KBM-7 (cell line): ENCODE measurements around the gene SARNP.

Source experiments
- DNase-seq: peaks from one replicate; pipeline ENCODE4 v3.0.0-alpha.2; 2015
- in situ Hi-C: fragments of 300-500 bp; cut with MboI; formaldehyde crosslinking; loops from 2 replicates; pipeline ENCODE4 v1.14.3; 2020; ENCODE audit warnings: low sequenced_read_pairs, low pct_unique_long_range_greater_than_20kb, mixed read lengths

SARNP gene

GRCh38 chr12:55729819-55730818, 87.4 kb downstream of the SARNP start:
- in situ Hi-C loops = no loop called here
- DNase-seq = peak; percentile 77

GRCh38 chr12:55728939-55729818, 88.3 kb downstream of the SARNP start, which contains the start of gene CD63:
CD63 (minus strand) TSS chr12:55729009; CDS start chr12:55728341, 668 bp downstream.
- in situ Hi-C loops = no loop called here
- DNase-seq = peak; percentile 91

DNA sequence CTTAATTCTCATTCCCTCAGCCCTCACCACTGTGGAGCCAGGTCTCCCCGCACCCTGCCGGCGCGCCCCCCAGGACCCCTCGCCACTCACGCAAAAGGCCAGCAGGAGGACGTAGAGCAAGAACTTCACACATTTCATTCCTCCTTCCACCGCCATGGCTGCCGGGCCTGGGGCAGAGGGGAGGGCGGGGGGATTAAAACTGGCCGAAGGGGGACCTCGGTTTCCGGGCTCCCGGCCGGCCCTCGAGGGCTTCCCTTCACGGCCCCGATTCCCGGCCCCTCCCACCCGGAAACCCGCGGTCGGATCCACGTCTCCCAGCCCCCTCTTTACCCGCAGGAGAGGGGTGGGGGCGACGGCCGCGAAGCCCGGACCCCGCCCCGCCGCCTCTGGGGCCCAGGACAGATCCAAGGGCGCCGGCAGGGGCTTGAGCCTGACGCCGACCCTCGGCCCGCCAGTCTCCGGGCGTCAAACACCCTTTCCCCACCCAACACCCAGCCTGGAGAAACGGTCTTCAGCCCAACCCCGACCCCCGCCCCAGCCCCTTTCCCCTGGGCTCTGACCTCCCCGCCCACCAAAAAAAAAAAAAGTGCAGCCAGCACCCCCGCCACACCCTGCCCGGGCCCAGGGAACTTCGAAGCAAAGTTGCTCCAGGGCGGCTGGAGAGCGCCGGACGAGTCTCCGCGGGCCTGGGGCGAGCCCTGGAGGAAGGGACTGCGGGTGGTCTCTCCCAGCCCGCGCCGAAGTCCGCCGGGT, 89.2 kb downstream of the SARNP start:
- in situ Hi-C loops = no loop called here
- peak; percentile 57 for DNase-seq

DNA sequence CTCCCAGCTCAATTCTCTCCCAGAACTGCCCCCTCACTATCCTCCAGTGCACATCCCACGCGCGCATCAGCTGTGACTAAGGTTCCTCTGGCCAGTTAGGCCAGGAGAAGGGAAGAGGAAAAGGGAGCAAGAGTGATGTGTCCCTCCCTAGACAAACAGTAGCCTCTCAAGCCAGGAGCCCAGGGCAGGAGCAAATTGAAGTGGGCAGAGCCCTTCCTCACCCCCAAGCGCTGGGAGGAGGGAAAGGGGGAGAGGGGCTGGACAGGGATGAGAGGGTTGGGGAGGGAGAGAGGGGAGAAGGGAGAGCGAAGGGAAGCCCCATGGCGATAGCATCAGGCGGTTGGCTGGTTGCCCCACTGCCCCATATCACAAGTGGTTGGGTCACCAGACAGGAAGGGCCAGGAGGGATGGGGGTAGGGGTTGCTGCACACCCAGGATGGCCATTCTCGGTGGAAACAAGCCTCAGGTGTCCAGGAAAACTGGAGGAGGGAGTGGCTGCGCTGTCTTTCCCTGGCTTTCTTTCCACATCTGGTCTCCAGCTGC, 89.8 kb downstream of the SARNP start:
- in situ Hi-C loops = no loop called here
- DNase-seq = no peak

GRCh38 chr12:55726971-55727370, 90.6 kb downstream of the SARNP start:
- DNase-seq = no peak
- in situ Hi-C loops = no loop called here

DNA sequence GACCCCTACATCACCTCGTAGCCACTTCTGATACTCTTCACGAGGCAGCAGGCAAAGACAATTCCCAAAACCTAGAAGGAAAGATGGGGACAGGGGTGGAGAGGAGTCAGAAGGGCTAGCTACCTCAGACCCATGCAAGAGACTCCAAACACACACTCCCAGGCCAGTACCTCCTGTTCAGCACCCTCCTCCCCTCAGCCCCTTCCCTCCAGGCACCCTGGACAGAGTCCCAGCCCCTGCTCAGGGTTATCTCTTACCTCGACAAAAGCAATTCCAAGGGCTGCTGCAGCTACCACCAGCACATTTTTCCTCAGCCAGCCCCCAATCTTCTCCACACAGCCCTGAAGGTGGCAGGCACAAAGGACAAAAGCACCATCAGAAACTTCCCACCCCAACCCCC, 92.0 kb downstream of the SARNP start:
- no peak for DNase-seq
- in situ Hi-C loops = no loop called here

DNA sequence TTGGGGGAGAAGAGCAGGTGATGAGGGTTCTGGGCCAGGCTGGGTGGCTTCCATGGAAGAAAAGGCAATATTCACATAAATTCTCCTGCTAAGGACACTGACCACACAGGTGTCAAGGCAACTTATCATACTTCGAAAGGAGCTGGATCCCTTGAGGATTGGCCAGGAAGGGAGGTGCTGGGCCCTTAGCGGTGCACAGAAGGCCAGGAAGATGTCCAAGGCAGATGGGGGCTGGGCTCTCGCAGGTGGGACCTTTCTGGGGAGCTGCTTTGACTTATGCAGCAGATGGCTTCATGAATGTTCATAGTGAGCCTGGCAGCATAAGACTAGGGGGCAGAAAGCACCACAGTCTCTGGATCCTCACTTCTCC, 92.6 kb downstream of the SARNP start:
- DNase-seq = no peak
- in situ Hi-C loops = no loop called here

GRCh38 chr12:55724226-55724939, 93.1 kb downstream of the SARNP start:
- in situ Hi-C loops = no loop called here
- peak; percentile 80 for DNase-seq

DNA sequence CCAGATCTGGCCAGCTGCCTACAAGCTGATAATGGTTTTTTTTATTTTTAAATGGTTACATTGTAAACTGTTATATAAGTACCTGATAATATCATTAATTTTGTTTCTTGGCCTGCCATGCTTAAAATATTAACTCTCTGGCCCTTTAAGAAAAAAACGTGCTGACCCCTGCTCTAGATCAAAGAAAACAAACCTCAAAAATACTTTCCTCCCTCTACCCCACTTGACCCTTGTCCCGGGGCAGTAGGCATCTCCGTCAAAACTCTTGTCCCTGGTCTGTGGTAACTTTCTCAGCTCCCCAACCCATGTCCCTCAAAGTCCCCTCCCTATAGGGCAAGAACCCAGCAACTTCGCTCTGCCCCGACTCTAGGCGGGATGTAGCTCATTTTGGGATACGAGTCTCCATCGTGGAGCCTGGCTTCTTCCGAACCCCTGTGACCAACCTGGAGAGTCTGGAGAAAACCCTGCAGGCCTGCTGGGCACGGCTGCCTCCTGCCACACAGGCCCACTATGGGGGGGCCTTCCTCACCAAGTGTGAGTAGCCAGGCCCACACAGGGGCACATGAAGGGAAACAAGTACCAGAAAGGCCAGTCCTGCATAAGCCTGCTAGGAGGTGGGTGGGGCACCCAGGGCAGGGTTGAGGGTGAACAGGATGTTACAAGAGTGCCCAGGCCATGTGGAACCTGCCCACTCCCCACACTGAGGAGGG, 93.9 kb downstream of the SARNP start:
- DNase-seq = no peak
- in situ Hi-C loops = no loop called here

- in situ Hi-C loops = no loop called here
- no peak for DNase-seq
These were observed 94.6 kb downstream of the SARNP start for GRCh38 chr12:55722948-55723347.

DNA sequence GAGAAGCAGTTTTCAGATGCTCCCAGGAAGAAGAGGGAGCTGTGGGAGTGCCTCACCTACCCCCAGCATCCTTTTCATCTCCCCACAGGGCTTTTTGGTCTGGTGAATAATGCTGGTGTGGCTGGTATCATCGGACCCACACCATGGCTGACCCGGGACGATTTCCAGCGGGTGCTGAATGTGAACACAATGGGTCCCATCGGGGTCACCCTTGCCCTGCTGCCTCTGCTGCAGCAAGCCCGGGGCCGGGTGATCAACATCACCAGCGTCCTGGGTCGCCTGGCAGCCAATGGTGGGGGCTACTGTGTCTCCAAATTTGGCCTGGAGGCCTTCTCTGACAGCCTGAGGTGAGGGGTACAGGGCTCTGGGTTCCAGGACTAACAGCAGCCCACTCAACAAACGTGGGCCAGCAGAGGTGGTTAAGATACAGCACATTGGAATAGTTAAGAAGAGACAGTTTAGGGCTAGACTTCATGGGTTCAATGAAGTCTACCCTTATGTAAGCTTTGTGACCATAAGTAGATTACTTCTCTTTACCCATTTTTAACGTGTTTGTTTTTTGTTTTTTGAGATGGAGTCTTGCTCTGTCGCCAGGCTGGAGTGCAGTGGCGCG, 95.8 kb downstream of the SARNP start:
- in situ Hi-C loops = no loop called here
- no peak for DNase-seq

GRCh38 chr12:55720894-55721444, 96.6 kb downstream of the SARNP start:
- peak; percentile 55 for DNase-seq
- in situ Hi-C loops = no loop called here

DNA sequence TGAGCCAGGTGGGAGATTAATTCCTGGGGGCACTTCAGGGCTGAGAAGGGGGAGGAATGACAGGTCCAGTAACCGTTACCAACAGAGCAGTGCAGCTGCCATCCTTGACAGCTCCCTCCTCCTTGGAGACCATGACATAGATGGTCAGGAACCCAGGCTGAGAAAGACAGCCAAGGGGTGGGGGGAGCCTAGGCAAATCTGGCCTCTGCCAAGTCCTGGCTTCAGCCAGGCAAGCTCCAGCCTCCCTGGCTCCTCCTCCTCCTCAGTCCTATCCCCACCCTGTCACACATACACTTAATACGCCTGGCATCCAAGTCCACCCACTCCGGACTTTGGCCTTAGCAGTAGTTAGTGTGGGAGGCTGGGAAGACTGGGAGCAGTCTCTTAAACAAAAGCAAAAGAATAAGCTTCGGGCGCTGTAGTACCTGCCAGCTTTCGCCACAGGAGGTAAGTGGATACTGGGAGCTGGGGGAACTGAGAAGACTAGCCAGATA, 97.4 kb downstream of the SARNP start, which contains the start of gene RDH5:
RDH5 (plus strand) TSS at position 323 of the 494 bp plus-strand sequence. CDS start 792 bp downstream, outside the sequence.
- no peak for DNase-seq
- in situ Hi-C loops = no loop called here

DNA sequence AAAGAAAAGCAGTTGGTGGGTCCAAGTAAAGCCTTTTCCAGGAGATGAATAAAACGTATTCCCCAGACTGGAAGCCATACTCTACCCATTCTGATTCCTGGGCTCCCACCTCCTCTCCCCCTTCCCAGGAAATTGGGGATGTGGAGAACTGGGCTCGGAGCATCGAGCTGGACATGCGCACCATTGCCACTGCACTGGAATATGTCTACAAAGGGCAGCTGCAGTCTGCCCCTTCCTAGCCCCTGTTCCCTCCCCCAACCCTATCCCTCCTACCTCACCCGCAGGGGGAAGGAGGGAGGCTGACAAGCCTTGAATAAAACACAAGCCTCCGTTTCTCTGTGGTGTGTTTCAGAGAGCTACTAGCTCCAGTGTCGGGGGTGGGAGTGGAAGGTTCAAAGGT, 98.2 kb downstream of the SARNP start:
- no peak for DNase-seq
- in situ Hi-C loops = no loop called here

GRCh38 chr12:55718624-55719275, 98.8 kb downstream of the SARNP start:
- in situ Hi-C loops = no loop called here
- no peak for DNase-seq

GRCh38 chr12:55718015-55718414, 99.5 kb downstream of the SARNP start:
- in situ Hi-C loops = no loop called here
- DNase-seq = no peak
